ENCODE measurements around the gene SH3BP4.

The SH3BP4 gene

DNA sequence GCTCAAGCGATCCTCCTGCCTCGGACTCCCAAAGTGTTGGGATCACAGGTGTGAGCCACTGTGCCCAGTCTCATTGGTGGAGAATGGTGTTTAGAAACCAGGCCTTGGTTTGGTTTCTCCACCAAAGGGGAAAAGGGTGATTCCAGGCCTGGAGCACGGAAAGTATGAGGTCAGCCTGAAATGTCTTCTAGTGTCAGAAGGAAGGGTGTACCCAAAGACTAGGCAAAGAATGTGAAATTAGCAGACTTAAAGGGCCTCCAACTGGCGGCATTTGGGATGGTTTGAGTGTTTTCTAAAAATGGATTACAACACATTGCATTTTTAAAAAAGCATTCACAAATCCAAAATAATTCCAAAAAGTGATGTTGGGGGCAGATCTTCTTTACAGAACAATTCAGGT lies 139.6 kb downstream of the SH3BP4 start:
- no peak for DNase-seq (ENCODE audit: low read depth in 2 of 2)

DNA sequence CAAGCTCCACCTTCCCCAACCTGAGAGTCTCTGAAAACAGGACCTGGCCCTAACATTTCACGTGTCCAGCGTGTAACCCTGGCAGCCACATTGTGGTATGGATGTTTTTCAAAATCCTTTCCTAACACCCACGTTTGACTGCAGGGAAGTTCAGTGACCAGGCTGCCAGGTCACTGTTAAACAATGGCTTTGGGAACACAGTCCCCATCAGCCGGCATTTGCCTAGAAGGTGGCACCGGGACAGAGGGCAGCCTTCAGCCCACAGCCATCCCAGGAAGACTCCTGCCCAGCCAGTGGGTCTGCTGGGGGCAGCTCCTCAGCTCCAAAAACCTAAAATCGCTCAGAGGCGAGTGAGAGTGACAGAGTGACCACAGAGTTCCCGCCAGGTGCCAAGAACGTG lies 140.2 kb downstream of the SH3BP4 start:
- no peak for DNase-seq (ENCODE audit: low read depth in 2 of 2)

DNA sequence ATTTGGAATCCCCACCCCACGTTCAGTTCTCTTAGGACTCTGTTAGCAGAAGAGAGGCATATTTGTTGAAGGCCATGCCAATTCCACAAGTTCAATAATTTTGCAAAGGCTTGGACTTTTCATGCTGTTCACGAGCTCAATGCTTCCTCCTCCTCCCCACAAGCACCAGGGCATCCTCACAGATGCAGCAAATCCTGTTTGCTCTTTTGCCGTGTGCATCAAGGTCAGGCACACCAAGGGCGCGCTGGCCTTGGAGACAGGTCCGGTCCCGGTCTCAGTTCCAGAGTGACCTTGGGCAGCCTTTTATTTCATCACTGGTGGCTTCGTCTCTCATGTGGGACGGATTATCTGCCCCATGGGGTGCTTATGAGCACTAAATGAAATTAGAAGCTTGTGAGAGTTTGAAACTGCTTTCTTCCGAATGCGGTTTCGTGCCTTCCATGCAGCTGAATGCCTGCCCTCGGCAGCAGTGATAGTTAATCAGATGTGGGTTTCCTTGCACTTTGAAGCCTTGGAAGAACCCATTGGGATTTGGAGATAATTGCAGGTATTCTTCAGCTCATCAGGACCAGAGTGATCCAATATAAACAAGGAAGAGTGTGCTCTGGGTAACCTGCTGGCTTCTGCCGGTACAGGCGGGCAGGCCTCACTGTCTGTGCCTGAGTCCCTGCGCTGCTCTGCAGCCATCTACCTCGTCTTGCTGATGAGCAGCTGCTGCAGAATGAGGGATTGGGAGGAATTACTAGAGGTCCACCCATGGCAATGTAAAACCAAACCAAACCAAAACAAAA lies 140.8 kb downstream of the SH3BP4 start:
- DNase-seq (ENCODE audit: low read depth in 2 of 2), result no peak

DNA sequence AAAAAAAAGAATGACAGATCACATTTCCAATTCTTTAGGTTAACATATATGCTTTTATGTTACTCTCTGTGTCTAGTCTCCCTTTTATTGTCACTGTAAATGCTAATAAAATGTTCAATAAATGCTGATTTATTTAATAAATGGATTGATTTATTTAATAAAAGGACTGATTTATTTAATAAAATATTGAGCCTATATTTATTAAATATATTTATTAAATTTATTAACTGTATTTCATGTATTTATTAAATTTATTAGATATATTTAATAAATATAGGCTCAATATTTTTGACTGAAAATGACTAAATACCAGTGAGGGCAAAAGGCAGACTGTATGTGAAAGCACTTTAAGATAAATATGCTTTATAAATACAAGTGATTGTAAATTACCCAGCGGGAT lies 142.6 kb downstream of the SH3BP4 start:
- DNase-seq (ENCODE audit: low read depth in 2 of 2), result no peak

DNA sequence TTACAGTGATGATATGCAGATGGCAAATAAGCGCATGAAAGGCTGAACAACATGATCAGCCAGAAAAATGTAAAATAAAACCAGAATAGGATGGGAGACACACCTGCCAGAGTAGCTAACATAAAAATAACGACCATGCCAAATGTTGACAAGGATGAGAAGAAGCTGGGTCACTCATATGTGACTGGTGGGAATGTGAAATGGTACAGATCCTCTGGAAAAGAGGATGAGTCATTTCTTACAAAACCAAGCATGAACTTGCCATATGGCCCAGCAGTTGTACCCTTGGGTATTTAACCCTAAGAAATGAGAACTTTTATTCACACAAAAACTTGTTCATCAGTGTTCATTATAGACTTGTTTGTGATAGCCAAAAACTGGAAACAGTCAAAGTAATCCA lies 143.8 kb downstream of the SH3BP4 start:
- no peak for DNase-seq (ENCODE audit: low read depth in 2 of 2)

DNA sequence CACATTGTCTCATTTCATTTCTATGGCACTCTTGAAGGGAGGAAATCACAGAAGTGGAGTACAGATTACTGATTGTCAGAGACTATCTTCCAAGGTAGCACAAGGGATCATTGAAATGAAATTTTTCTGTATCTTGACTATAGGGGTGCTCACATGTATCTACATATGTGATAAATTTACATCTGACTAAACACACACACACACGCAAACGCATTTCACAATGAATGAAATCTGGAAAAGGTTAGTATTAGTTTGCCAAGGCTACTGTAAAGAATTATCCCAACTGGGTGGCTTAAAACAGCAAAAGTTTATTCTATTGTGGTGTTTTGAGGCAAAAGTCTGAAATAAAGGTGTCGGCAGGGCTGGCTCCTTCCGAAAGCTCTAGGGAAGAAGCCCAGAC lies 144.6 kb downstream of the SH3BP4 start:
- DNase-seq (ENCODE audit: low read depth in 2 of 2), result no peak

DNA sequence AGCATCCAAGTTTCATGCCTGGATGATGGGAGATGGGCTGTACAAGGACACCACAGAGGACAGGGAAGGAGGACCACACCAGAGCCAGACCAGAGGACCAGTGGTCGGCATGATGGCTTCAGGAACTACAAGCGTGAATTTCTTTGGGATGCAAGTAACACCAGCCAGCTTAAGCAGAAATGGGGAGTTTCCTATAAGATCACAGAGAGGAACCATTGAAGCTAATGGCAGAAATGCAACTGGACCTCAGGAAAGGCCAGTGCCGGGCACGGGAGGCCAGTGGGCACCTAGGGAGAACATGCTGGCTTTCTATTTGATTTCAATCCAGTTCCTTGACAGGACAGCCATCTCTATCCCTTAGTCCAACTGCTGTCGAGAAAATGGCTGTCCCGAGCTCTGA lies 145.4 kb downstream of the SH3BP4 start:
- no peak for DNase-seq (ENCODE audit: low read depth in 2 of 2)

DNA sequence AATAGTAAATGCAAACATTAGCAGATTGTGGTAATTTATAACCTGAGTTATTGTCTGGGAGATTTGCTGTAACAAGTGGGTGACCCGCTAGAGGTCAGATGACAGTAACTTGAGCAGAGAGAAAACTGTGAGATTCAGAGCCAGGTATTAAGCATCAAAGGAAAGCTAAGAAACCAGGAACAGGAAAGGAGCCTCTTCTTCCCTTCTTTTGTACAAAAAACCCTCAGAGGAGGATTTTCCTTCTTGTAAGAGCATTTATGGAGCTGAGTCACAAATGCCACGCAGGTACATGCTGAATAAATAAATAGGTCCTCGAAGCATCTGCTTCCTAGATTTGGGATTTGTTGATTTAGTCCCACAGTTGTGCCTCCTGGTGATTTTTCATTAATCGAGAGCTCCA lies 146.5 kb downstream of the SH3BP4 start:
- no peak for DNase-seq (ENCODE audit: low read depth in 2 of 2)

DNA sequence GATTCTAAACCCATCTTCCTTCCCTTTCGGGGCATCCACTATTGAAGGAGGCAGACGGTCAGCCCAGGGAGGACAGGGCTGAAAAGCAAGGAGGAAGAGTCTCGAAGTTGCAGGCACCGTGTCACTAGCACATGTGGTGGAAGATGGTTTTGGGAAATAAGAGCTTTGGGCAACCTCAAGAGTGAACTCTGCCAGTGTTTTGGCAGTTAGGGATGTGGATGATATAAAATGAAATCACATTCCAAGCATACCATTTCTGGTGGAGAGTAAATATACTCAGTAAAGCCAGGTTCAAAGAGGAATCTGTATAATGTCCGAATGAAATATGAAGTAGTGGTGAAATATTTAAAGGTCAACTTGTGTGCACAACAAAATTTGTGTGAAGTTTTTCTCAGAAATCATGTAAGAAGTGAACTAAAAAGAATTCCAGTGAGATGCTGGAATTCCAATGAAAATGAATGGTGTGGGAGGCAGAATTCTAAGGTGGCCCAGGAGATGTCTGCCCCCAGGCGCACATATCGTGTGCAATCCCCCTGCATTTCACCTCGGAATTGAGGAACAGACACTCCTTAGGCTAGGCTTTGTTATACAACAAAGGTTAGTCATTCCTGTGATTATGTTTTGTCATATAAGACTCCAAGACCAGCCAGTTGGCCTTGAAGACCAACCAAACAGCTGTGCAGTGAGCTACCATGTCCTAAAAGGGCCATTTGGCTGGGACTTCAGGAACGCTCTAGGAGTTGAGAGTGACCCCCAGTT lies 147.1 kb downstream of the SH3BP4 start:
- DNase-seq (ENCODE audit: low read depth in 2 of 2), result no peak

DNA sequence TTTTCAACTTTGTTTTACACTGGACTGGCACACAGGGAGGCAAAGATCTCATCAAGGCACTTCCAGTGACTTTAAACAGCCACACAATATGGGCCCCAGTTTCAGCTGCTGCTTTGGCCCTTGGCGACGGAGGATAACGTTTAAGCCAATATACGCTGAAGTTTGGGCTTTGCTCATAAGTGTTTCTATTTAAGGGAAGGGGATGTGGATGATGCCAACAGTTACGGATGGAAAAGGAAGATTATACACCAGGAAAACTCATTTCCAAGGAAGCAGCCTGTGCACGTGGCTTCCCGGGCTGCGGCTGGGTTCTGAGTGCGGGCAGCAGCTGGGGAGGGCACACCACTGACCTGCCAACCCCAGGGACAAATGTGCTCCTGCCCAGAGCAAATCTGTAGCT lies 151.1 kb downstream of the SH3BP4 start:
- no peak for DNase-seq (ENCODE audit: low read depth in 2 of 2)
